ENCODE measurements around the gene ERC1. TPM values are rescaled to one million over a fixed set of nuclear protein-coding genes. Genes with fewer than 3 reads are reported as not detected.

ERC1 gene
- total and polyA plus RNA-seq, 9 of the 15 experiments (the other 6 are each of a cell fraction or from before 2014, with no cell fraction given), result 0.74 to 11.8 (median 4.8) TPM

DNA sequence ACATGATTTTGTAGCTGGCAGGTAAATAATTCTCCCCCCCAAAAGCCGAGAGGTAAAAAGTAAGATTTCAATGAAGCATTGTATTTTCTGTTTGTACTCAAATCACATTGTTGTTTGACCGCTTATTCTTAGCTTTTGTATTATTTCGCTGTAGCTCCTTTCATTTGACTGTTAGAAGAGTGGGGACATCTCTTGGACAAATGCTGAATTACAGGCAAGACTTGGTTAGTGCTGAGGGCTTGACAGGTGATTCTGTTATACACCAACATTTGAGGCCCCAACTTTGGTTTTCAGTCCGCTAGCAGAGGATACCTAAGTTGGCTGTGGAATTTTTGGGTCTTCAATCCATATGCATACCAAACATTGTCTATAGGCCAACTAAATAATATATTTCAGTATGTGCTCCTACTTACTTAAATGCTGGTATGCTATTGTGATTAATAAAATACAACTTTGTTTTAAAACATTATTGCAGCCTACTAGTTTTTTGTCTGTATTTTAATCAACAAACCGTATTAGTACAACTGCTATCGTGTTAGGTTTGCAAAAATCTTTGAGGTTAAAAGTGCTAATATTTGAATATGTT is 102.2 kb downstream of the ERC1 start (continued):
- TF ChIP-seq ZBTB34 (CRISPR knock-in tag; IDR thresholded peaks at IDR 0.05) (no peak), KDM4B (IDR thresholded peaks at IDR 0.05; ENCODE audit: borderline replicate concordance in 2 of 2, low read depth in 1 of 2) (no peak), YBX1 (IDR thresholded peaks at IDR 0.05) (no peak), RAD21 (CRISPR knock-in tag; conservative IDR thresholded peaks at IDR 0.05 in 1 of 2, IDR thresholded peaks at IDR 0.05 in 1 of 2) (peak; percentile 59 to 62)
- TF ChIP-seq, protein P1, sequence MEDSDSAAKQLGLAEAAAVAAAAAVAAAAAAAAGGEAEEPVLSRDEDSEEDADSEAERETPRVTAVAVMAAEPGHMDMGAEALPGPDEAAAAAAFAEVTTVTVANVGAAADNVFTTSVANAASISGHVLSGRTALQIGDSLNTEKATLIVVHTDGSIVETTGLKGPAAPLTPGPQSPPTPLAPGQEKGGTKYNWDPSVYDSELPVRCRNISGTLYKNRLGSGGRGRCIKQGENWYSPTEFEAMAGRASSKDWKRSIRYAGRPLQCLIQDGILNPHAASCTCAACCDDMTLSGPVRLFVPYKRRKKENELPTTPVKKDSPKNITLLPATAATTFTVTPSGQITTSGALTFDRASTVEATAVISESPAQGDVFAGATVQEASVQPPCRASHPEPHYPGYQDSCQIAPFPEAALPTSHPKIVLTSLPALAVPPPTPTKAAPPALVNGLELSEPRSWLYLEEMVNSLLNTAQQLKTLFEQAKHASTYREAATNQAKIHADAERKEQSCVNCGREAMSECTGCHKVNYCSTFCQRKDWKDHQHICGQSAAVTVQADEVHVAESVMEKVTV (CRISPR knock-in tag; IDR thresholded peaks at IDR 0.05), result 0 out of 2 replicates have a peak, but pooled peaks have one; percentile 11

- Histone ChIP-seq H3K27ac (ENCODE audit: extremely low read depth, low read depth, low read length) (no peak overlapping the region), H4K20me1 (replicated peaks; ENCODE audit: control insufficient read depth, insufficient read depth, low read length) (no peaks in the 10 kb centered on the region), H3K4me1 (replicated peaks in 1 of 2; ENCODE audit: control insufficient read depth in 2 of 2, insufficient read depth in 2 of 2, low read length in 2 of 2) (no peaks in the 10 kb centered on the region), H3K4me3 (no peak overlapping the region), H3K9me1 (ENCODE audit: control insufficient read depth, insufficient read depth, low read length) (no peaks in the 10 kb centered on the region), H3K9ac (ENCODE audit: insufficient read depth in 1 of 2, low read depth in 2 of 2, low read length in 2 of 2) (no peak overlapping the region), H3K79me2 (ENCODE audit: control insufficient read depth, insufficient read depth, low read length) (no peaks in the 10 kb centered on the region), H3K4me2 (ENCODE audit: insufficient read depth, low read length) (no peak overlapping the region), H2AFZ (ENCODE audit: low read depth, low read length) (no peak overlapping the region), H3K9me3 (replicated peaks; ENCODE audit: control insufficient read depth, insufficient read depth, low read depth, low read length) (no peaks in the 10 kb centered on the region), H3K27me3 (ENCODE audit: control insufficient read depth in 2 of 2, insufficient read depth in 2 of 2, low read length in 2 of 2) (no peaks in the 10 kb centered on the region), H3K36me3 (ENCODE audit: control insufficient read depth, insufficient read depth, low read length) (no peaks in the 10 kb centered on the region)
- no TSS peak for BruUV-seq (replicated peaks)
- POLR2A ChIA-PET, result interaction anchor here (0.6 kb wide), 1 partner anchor 524 kb away, joined by 3 read pairs; no protein-coding TSS in a partner anchor
- WGBS (ENCODE audit: insufficient coverage, low coverage, missing lambda C conversion rate), result 78% methylated on average over 3 of the region's 3 CpGs
- FAIRE-seq, result no peak
- CTCF ChIA-PET (ENCODE audit: low intra/inter-chr PET ratio), result no interaction called here
- intact Hi-C loops (cut with micrococcal nuclease), result loop anchor here (5.0 kb wide), 3 partner anchors 147 to 522 kb away; partner anchors contain the start of gene RAD52
- in situ Hi-C loops (cut with MboI), result no loop called here
- no peak for ATAC-seq
- no peak for DNase-seq (ENCODE audit: extremely low read depth in 1 of 4, low spot score in 3 of 4)
- TF ChIP-seq HDAC2 (IDR thresholded peaks at IDR 0.05), result no peak
- no peak for TF ChIP-seq SNRNP70 (optimal IDR thresholded peaks at IDR 0.05; ENCODE audit: low read depth, low read length)
- TF ChIP-seq, protein P2, sequence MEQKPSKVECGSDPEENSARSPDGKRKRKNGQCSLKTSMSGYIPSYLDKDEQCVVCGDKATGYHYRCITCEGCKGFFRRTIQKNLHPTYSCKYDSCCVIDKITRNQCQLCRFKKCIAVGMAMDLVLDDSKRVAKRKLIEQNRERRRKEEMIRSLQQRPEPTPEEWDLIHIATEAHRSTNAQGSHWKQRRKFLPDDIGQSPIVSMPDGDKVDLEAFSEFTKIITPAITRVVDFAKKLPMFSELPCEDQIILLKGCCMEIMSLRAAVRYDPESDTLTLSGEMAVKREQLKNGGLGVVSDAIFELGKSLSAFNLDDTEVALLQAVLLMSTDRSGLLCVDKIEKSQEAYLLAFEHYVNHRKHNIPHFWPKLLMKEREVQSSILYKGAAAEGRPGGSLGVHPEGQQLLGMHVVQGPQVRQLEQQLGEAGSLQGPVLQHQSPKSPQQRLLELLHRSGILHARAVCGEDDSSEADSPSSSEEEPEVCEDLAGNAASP (IDR thresholded peaks at IDR 0.05), result no peak
- TF ChIP-seq PTBP1 (IDR thresholded peaks at IDR 0.05; ENCODE audit: low read depth, low read length), result no peak
- TF ChIP-seq ATF1 (CRISPR knock-in tag; IDR thresholded peaks at IDR 0.05), result no peak
- no peak for TF ChIP-seq ATF1 (tag; IDR thresholded peaks at IDR 0.05)
- TF ChIP-seq MTA1 (IDR thresholded peaks at IDR 0.05; ENCODE audit: borderline replicate concordance), result no peak
- no peak for TF ChIP-seq BHLHE40 (IDR thresholded peaks at IDR 0.05; ENCODE audit: low read length)
- TF ChIP-seq EZH2 (IDR thresholded peaks at IDR 0.05; ENCODE audit: borderline replicate concordance, low read depth, low read length), result no peak
- no peak for TF ChIP-seq ZBTB5 (IDR thresholded peaks at IDR 0.05)
Measured at GRCh38 chr12:1094714-1095113, 103.7 kb downstream of the ERC1 start.

All from K562 (cell line).